HG03103 (cell line): ENCODE results near the gene CYP2C18.
"Not testable (repeated sequence)": the region's sequence is repeated elsewhere in the genome, so short reads cannot be mapped to it uniquely, and the experiment has no call there.

ENCODE experiments used
- ATAC-seq: cut with Tn5 transposase; IDR thresholded peaks from one replicate; pipeline ENCODE4 v1.9.1; 2021; ENCODE audit warnings: low read depth; ENCODE audit not compliant: unreplicated experiment

Gene CYP2C18

DNA sequence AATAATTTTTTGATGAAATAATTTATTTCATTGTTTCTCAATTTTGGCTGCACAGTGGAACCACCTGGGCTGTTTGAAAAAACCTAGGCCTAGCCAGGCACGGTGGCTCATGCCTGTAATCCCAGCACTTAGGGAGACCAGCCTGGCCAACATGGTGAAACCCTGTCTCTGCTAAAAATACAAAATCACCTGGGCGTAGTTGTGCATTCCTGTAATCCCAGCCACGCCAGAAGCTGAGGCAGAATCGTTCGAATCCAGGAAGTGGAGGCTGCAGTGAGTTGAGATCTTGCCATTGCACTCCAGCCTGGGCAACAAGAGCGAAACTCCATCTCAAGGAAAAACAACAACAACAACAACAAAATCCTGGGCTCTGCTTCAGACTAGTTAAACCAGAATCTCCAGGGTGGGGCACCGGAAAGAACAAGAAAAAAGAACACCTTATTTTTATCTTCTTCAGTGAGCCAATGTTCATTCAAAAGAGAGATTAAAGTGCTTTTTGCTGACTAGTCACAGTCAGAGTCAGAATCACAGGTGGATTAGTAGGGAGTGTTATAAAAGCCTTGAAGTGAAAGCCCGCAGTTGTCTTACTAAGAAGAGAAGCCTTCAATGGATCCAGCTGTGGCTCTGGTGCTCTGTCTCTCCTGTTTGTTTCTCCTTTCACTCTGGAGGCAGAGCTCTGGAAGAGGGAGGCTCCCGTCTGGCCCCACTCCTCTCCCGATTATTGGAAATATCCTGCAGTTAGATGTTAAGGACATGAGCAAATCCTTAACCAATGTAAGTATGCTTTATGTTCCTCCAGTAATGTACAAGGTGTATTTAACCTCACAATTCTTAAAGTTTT is at the start of gene CYP2C18:
CYP2C18 (plus strand) TSS at position 516 of the 841 bp plus-strand sequence; CDS start at position 607, 91 bp downstream.
- ATAC-seq = no peak

DNA sequence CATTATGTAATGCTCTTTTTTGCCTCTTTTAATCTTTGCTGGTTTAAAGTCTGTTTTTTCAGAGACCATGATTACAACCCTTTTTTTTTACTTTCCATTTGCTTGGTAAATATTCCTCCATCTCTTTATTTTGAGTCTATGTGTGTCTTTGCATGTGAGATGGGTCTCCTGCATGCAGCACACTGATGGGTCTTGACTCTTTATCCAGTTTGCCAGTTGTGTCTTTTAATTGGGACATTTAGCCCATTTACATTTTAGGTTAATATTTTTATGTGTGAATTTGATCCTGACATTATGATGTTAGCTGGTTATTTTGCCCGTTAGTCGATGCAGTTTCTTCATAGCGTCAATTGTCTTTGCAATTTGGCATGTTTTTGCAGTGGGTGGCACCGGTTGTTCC is 45.4 kb upstream of the CYP2C18 start:
- not testable (repeated sequence) for ATAC-seq

DNA sequence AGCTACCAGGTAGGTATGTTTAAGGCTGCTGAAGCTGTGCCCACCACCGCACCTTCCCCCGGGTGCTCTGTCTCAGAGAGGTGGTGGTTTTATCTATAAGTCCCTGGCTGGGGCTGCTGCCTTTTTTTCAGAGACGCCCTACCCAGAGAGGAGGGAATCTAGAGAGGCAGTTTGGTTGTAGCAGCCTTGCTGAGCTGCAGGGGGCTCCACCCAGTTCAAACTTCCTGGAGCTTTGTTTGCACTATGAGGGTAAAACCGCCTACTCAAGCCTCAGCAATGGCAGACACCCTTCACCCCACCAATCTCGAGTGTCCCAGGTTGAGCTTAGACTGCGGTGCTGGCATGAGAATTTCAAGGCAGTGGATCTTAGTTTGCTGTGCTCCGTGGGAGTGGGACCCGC is 43.6 kb upstream of the CYP2C18 start:
- no peak for ATAC-seq

DNA sequence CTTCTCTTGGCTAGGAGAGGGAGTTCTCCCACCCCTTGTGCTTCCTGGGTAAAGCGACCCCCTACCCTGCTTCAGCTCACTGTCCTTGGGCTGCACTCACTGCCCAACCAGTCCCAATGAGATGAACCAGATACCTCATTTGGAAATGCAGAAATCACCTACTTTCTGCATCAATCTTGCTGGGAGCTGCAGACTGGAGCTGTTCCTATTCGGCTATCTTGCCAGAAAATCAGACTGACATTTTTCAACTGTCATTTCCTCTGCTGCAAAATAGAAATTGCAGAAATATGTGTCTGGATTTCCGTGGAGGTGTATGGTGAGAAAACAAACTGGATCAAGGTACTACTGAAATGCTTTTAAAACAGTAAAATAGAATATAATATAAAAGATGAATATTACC is 43.0 kb upstream of the CYP2C18 start:
- ATAC-seq = no peak

DNA sequence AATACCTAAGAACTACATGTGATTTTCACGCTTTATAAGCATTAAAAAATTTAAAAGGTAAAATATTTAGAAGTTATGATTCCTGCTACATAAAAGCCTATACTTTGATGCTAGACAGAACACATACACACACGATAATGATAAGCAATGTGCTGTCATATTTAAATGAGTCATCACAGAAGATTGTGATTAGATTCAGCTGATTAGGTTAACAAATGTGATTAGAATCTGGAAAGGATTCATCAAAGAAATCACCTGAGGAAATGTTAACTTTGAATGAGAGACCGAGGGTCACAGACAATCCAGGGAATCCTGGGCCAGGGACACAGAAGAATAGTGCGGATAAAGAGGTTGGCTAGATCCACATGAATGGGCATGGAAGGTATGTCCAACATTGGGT is 42.0 kb upstream of the CYP2C18 start:
- no peak for ATAC-seq

DNA sequence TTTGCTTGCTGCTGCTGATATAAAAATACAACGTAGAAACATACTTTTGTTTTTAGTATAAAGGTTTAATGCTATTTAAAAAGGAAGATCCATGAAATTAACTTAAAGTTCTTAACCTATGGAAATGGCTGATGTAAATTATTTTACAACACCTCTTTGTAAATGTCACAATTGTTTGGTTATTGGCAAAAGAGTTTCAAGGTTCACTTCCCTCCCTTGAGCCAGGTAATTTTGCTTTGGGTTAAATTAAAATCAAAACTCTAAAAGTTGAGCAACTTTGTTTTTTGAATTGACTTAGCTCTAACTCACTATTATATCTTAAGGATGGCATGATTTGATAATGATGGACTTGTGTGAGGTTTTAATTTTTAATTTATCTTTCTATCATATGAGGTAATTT is 39.2 kb upstream of the CYP2C18 start:
- ATAC-seq = no peak

DNA sequence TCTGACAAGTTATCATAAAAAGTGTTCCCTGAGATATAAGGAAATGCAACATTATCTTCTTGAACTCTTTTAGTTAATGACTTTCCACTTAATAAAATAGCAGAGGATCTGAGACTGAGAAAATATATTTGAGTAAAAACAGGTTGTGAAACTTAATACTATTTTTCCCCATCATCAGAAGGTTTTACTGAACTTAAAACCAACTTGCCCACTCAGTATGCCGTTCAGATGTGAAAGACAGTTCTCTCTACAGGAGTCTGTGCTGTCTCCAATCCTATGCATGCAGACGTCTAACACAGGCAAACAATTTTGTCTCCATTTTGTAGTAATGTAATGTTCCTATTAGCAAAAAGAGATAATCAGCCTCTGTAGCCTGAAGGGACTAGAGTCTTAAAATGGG is 38.2 kb upstream of the CYP2C18 start:
- ATAC-seq = no peak

DNA sequence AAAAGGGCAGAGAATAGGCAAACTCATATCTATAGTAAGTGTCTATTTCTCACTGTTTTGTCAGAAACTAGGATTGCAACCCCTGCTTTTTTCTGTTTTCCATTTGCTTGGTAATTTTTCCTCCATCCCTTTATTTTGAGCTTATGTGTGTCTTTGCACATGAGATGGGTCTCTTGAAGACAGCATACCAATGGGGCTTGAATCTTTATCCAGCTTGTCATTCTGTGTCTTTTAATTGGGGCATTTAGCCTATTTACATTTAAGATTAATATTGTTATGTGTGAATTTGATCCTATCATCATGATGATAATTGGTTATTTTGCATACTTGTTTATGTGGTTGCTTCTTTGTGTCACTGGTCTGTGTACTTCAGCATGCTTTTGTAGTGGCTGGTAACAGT is 28.3 kb upstream of the CYP2C18 start:
- not testable (repeated sequence) for ATAC-seq

DNA sequence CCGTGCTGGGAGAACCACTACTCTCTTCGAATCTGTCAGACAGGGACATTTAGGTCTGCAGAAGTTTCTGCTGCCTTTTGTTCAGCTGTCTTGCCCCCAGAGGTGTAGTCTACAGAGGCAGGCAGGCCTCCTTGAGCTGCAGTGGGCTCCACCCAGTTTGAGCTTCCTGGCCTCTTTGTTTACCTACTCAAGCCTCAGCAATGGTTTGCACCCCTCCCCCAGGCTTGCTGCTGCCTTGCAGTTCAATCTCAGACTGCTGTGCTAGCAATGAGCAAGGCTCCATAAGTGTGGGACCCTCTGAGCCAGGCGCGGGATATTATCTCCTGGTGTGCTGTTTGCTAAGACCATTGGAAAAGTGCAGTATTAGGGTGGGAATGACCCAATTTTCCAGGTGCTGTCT is 20.5 kb upstream of the CYP2C18 start:
- ATAC-seq = not testable (repeated sequence)

DNA sequence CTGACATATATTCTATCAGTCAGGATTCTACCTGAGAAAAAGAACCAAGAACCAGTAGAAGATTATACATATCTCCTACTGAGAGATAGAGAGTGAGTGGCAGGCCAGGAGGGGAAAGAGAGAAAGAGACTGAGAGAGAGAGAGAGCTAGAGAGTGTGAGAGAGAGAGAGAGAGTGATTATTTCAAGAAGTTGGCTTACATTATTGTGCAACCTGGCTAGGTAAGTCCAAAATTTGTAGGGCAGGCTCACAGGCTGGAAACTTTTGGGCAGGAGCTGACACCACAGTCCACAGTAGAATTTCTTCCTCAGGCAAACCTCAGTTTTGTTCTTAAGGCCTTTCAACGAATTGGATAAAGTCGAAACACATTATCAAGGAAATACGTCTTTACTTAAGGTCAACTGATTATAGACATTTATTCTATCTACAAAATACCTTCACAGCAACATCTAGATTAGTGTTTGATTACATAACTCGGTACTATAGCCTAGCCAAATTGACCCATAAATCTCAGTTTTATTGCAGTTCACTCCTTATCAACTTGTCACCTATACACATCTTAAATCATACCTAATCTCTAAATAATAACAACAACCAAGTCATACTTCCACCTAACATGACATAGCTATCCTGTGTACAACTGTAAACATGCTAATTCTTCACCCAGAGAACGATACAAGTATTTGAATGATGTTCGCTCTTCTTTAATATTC is 17.0 kb upstream of the CYP2C18 start:
- no peak for ATAC-seq

DNA sequence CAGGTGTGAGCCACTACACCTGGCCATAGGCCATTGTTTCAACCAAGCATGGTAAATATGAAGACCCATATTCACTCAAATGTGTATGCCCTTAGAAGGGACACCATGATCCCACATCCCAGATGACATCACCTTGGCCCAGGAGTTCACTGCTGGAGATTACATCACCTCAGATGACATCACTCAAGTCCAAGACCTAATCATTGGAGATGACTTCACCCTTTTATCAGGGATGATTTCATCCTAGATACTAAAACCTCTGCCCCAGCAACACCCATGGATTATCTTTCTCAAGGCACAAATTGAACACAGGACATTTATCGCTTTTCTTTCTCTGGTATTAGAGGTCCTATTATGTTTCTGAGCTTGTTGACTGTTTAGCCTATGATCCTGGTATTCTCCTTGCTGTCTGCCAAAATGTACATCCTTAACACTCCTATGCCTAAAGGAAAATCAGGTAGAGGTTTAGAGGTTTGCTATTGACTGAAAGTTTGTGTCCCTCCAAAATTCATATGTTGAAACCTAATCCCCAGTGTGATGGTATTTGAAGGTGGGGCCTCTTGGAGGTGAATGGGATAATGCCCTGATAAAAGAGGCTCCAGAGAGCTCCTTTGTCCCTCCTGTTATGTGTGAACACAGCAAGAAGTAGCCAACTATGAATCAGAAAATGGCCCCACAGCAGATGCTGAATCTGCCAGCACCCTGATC is 9.8 kb upstream of the CYP2C18 start:
- ATAC-seq = no peak

DNA sequence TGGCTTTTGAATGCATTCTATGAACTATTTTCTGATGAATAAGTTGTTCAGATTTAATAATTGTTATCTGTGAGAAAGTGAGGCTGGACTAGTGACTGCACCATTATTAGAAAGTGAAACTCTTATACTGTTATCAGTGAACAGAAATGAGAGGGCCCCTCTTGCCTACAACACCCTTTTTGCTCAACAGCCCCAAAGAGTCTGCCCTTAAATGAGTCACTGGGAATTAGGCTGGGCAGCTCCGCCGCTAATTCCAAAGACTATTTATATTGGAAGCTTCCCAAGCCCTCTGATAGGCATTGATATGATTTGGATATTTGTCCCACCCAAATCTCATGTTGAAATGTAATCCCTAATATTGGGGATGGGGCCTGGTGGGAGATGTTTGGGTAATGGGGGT is 7.0 kb upstream of the CYP2C18 start:
- ATAC-seq = no peak

DNA sequence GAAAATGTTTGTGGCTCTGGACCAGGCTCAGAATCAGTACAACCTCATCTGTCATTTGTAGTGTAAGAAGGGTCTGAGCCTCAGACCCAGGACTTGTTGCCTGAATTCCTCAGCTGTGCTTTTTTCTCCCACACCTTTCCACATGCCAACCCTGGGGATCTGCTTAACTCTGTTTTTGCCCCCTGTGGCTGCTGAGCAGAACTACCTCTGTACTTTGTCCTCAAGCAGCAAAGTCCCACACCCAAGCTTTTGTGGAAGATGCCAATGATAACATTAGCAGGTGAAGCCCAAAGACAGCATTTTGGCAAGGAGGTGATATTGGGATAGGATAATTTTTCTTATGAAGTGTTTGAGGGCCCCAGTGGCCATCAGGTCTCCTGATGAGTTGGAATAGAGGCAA is 5.8 kb upstream of the CYP2C18 start:
- no peak for ATAC-seq

DNA sequence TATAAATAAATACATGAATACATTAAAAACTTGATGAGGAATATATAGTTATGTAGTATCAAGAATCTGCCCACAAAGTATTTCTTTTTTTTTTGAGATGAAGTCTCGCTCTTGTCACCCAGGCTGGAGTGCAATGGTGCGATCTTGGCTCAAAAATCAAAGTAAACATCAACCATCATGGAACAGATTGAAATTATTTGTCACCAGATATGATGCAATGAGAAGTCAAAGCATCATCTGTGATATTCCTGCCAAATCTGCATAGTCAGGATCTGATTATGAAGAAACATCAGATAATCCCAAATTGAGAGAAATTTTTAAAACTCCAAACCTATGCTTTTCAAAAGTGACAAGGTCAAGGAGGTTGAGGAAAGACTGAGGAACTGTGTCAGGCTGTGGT is 5.1 kb upstream of the CYP2C18 start:
- ATAC-seq = no peak

DNA sequence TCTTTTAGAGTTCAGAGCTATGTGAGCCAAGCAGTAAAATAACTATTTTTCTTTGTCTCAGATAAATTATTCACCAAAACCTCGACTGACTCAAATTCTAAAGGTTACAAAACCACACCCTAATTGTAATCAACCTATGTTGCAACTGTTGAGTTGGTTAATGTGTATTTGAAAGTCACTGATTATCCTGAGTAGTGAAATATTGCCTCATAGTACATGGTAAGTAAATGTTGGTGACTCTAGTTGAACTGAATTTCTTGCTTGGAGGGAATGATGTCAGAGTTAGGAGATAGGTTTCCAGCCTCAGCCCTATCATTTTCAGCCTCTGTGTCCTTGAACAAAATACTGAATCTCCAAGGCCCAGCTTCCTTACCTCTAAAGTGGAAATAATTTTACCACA is 3.0 kb upstream of the CYP2C18 start:
- ATAC-seq = no peak

DNA sequence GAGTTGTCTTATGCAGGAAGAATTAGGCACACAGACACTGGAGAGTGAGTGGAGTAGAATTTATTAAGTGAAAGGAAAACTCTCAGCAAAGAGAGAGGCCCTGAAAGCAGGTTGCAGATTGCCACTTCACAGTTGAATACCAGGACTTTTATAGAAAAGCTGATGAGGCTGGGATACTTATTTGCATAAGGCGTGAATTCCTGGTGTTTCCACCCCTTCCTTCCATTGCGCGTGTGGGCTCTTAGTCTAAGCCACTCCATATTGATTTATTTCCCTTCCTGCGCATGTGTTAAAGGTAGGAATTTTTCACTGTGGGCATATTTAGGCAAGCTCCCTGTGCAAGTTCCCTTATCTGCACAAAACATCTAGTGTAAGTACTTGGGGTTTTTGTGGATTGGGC is 893 bp upstream of the CYP2C18 start:
- ATAC-seq = not testable (repeated sequence)

DNA sequence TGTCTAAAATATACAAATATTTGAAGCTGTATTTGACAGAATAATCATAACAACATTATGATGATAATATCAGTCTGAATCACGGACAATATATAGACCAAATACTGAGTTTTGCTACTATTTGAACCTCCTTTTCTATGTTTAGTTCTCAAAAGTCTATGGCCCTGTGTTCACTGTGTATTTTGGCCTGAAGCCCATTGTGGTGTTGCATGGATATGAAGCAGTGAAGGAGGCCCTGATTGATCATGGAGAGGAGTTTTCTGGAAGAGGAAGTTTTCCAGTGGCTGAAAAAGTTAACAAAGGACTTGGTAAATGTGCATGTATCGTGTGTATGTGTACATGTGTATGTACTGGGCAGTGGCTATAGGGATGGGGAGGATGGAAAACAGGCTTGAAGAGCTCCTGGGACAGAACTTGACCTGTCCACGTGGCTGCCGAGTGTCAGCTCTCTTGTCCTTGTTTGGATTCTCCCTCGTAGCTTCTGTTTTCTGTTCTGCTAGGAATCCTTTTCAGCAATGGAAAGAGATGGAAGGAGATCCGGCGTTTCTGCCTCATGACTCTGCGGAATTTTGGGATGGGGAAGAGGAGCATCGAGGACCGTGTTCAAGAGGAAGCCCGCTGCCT is 4.2 kb downstream of the CYP2C18 start:
- ATAC-seq = no peak

DNA sequence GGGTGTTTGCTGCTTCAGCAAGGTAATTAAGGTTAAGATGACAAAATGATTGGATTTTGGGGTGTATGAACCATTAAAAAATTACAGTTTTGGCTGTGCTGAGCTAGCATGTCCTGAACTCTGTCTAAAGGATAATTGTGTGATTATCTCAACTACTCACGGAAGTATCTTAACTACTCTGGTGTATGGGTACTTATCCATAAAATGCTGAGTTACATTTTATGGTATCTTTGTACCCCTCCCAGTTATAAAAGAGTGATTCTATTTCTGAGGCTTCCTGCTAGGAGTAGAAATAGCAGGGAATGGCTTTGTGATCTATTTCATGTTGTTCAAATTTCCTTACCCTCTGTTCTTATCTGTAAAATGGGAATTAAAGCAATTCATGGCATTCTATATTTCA is 22.6 kb downstream of the CYP2C18 start:
- ATAC-seq = no peak

DNA sequence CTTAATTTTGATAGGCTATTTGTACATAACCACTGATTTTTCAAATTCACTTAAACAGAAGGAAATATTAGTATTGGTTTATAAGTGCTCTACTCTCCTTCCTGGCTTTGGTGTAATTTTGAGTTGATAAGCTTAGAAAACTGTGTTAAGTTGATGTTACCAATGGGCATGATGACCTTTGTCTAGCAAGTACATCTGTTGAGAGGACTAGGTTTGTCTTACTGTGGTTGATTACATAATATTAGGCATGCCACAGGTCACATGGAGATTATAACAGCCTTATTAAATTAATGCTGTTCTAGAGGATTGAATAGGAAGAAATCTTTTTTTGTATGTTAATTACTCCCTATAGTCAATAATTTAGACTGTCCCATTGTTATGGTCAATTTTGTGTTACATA is 27.0 kb downstream of the CYP2C18 start:
- ATAC-seq = no peak

DNA sequence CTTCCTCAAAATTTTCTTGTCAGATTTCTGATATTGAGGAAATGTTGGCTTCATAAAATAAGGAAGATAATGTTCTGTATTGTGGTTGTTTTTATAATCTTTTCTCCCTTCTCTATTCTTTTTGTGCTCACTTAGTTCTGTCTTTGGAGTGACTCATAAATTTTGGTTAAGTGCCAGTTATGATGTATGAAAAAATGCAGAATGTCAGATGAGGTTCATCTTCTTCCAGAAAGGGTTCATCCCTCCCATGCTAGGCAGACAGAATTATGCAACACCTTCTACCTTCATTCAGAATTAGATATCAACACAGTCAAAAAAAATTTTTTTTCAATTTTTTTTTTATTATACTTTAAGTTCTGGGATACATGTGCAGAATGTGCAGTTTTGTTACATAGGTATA is 42.3 kb downstream of the CYP2C18 start:
- ATAC-seq = no peak

DNA sequence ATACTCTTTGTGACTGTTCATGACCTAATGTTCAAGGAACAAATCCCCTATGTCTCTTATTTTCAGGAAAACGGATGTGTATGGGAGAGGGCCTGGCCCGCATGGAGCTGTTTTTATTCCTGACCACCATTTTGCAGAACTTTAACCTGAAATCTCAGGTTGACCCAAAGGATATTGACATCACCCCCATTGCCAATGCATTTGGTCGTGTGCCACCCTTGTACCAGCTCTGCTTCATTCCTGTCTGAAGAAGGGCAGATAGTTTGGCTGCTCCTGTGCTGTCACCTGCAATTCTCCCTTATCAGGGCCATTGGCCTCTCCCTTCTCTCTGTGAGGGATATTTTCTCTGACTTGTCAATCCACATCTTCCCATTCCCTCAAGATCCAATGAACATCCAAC is 51.7 kb downstream of the CYP2C18 start:
- ATAC-seq = no peak
